IPS DF 4.7 (cell line): Measurements from ENCODE around the gene WDR81.
"Not testable (repeated sequence)": the region's sequence is repeated elsewhere in the genome, so short reads cannot be mapped to it uniquely, and the experiment has no call there.

Experiments
- DNase-seq: peaks from one replicate; pipeline ENCODE4 v3.0.0-alpha.2; 2013; ENCODE audit warnings: low spot score; ENCODE audit errors: extremely low read depth

WDR81 gene

DNA sequence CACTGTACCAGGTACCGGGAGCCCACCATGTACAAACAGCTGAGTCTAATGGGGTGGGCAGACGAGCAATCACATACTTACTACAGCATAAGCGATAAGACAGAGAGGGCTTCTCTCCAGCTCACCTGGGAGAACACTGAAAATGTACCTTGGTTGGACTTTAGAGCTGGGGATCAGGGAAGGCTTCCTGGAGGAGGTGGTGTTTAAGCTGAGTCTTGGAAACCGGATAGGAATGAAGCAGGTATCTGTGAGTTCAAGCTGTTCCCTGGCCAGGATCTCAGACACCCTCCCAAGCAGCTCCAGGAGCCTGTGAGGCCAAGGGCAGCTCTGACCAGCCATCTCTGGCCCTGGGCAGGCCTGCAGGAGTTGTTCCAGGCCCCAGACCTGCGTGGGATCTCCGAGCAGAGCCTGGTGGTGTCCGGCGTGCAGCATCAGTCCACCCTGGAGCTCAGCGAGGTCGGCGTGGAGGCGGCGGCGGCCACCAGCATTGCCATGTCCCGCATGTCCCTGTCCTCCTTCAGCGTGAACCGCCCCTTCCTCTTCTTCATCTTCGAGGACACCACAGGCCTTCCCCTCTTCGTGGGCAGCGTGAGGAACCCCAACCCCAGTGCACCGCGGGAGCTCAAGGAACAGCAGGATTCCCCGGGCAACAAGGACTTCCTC is 29.4 kb downstream of the WDR81 start:
- DNase-seq: no peak

- DNase-seq: no peak
These were observed 30.1 kb downstream of the WDR81 start for GRCh38 chr17:1754430-1755112.

- DNase-seq: no peak
These were observed 30.8 kb downstream of the WDR81 start for GRCh38 chr17:1755252-1755826.

GRCh38 chr17:1755827-1756262 is 31.3 kb downstream of the WDR81 start:
- no peak for DNase-seq

DNA sequence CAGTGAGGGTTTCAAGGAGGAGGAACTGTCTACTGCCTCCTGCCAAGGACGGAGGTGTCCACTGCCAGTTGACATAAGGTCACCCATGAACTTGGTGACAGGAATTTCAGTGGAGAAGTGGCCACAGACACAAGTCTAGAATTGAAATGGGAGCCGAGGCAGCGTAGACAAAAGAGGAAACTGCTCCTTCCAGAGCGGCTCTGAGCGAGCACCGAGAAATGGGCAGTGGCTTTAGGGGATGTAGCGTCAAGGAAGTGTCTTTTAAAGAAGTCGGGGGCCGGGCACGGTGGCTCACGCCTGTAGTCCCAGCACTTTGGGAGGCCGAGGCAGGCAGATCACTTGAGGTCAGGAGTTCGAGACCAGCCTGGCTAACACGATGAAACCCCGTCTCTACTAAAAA is 34.3 kb downstream of the WDR81 start:
- no peak for DNase-seq

GRCh38 chr17:1759529-1759928 is 35.0 kb downstream of the WDR81 start:
- DNase-seq: no peak

- no peak for DNase-seq
These were observed 37.9 kb downstream of the WDR81 start for GRCh38 chr17:1762233-1762900.

GRCh38 chr17:1762901-1763898 is 38.7 kb downstream of the WDR81 start:
- no peak for DNase-seq

DNA sequence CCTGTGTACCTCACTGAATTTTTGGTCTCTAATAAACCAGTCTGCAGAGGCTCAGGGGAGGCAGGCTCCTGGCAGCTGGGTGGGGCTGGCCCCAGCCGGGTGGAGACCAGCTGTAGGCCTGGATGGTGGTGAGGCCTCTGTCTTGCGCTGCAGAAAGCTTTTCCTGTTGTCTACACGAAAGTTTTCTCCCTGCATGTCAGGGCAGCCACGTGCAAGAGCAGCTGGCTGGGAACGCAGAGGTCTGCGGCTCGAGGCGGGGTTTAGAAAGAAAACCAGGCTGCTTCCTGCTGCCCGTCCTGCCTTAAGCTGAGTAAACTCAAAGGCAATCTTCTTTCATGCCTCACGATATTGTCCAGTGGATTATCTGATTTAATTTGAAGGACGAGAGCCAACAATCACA is 39.8 kb downstream of the WDR81 start:
- DNase-seq: no peak

DNA sequence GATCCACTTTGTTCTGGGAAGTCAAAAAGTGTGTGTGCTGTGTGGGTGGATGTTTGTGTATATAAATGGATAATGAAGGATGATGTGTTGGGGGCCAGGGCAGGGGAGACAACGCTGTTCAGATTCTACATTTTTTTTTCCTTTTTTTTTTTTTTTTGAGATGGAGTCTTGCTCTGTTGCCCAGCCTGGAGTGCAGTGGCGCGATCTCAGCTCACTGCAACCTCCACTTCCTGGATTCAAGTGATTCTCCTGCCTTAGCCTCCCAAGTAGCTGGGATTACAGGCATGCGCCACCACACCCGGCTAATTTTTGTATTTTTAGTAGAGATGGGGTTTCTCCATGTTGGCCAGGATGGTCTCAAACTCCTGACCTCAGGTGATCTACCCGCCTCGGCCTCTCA is 40.2 kb downstream of the WDR81 start:
- DNase-seq: not testable (repeated sequence)

DNA sequence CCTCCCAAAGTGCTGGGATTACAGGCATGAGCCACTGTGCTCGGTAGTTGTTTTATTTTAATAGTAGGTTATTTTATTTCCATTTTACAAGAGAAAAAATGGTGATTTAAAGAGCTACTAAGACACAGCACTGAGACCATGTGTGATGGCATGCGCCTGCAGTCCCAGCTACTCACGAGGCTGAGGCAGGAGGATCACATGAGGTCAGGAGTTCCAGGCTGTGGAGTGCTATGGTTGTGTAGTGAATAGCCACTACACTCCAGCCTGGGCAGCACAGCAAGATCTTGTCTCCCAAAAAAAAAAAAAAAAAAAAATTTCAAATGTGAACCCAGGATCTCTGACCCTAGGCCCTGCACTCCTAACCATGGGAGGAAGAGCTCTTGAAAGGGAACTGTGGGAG is 41.1 kb downstream of the WDR81 start:
- no peak for DNase-seq

- no peak for DNase-seq
These were observed 42.1 kb downstream of the WDR81 start for GRCh38 chr17:1766382-1767135.

- no peak for DNase-seq
These were observed 42.9 kb downstream of the WDR81 start for GRCh38 chr17:1767358-1767757.

GRCh38 chr17:1769822-1770477 is 45.4 kb downstream of the WDR81 start:
- no peak for DNase-seq

GRCh38 chr17:1773000-1773695 is 48.6 kb downstream of the WDR81 start:
- not testable (repeated sequence) for DNase-seq

GRCh38 chr17:1773696-1774181 is 49.2 kb downstream of the WDR81 start:
- no peak for DNase-seq

DNA sequence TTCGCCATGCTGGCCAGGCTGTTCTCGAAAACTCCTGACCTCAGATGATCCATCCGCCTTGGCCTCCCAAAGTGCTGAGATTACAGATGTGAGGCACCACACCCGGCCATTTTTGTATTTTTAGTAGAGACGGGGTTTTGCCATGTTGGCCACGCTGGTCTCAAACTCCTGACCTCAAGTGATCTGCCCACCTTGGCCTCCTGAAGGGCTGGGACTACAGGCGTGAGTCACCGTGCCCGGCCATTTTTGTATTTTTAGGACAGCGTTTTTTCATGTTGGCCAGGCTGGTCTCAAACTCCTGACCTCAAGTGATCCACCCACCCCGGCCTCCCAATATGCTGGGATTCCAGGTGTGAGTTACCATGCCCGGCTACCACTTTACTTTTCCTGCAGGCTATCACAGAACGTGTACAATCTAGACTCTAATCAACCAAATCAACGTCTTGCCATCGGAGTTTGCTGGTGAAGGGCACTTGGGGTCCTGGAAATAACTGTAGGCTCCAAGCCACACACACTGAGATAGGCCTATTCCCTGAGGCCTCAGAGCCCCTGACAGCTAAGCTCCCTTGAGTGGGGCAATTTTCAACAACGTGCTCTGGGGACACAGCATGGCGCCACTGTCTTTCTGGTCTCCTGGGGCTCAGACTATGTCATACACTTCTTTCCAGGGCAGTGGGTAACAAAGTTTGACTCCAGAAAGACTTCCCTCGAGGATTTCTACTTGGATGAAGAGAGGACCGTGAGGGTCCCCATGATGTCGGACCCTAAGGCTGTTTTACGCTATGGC is 50.1 kb downstream of the WDR81 start:
- DNase-seq: no peak

GRCh38 chr17:1776328-1776727 is 51.8 kb downstream of the WDR81 start:
- no peak for DNase-seq
